NCI-H1694 treated with DMSO at 0.1 percent for 48 hours (cell line): Measurements from ENCODE around the gene LCLAT1.
"Not testable (repeated sequence)": the region's sequence is repeated elsewhere in the genome, so short reads cannot be mapped to it uniquely, and the experiment has no call there.

Experiments
- DNase-seq: peaks from one replicate; lab custom pipeline; 2025; lab: John Stamatoyannopoulos, UW

LCLAT1 gene

DNA sequence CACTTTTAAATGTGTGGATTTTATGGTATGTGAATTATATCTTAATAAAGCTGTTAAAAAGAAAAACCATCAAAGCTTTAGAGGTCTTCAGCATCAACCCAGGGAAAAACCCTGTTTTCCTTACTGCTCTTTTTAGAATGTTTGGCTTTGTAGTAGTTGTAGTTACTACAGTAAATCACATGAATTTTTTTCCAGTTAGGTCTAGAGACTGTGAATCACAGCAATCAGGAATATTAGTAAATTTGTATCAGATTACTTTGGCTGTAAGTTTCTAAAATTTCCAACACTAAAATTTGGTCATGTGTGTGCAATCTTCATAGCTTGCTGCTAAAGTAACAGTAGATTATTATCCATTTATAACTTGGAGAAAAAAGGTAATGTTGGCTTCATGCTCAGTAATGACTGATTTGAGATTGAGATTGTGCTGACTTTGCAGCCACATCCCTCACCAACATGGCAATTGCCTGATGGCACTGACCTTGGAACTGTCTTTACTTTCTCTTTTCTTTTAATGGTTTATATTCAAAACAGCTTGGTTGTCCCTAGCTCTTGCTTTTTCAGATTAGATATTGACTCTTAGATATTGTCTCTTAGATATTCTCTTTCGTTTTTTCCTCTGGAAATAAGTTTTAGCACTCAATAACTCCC, 41.1 kb downstream of the LCLAT1 start:
- DNase-seq: no peak

DNA sequence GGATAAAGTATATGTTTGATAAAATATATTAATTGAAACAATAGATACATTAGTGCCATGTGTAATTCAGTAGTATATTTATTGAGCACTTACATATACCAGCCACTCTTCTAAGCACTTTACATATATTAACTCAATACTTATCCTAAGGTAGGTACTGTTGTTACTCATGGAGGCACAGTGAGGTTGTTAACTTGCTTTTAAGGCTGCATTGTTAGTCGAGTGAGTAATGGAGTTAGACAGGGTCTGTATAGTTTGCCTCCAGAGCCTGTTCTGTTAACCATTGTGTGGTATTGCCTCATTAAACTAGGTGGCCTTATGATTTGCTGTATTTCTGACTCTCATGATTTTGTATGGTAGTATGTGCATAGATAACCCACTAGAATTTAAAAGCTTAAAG, 44.2 kb downstream of the LCLAT1 start:
- no peak for DNase-seq

DNA sequence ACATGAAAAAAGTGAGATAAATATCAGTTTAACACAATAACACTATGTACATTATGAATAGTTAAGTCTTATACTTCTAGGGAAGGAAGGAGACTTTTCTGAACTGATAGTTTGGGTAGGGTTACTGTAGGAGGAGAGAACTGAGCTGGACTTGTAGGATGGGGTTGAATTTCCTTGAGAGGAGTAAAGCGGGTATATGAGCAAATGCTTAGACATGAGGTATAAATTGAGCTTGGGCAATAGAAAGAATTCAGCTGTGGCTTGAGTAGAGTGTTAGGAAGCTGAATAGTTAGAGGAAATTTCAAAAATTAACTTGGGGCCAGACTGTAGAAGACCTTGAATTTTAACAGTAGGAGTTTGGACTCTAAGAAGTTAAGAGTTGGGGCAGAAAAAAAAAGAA, 45.1 kb downstream of the LCLAT1 start:
- DNase-seq: no peak

DNA sequence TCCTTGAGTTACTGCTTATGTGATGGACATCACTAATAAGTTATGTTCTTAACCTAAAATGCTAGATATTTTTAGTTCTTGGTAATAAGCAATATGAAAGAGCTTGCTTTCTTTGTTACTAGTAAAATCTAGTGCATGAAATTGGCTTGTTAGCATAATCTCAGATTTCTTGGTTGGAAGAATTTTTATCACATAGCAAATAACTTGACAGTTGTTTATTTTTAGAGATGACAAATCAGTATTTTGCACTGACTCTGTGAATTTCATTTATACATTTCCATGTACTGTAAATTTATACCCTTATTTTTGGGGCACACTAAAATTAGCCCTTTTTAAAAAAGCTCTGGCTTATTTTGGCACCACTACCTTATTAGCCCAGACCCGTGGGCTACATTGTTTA, 45.6 kb downstream of the LCLAT1 start:
- no peak for DNase-seq

DNA sequence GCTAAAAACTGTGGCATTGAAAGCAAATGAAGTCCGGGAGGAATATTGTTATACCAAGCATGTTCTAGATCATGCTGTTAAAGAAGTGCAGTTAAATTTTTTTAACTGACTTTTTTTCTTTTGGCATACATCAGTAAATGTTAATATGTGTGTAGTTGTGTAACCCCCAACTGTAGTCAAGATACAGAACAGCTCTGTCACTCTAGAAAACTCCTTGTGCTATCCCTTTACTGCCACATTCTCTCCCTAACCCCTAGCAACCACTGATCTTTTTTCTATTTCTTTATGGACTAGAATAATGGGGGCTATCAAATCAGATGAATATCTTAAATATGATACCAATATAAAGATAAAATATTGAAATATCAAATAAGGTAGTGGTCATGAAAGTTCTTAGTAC, 46.4 kb downstream of the LCLAT1 start:
- no peak for DNase-seq

DNA sequence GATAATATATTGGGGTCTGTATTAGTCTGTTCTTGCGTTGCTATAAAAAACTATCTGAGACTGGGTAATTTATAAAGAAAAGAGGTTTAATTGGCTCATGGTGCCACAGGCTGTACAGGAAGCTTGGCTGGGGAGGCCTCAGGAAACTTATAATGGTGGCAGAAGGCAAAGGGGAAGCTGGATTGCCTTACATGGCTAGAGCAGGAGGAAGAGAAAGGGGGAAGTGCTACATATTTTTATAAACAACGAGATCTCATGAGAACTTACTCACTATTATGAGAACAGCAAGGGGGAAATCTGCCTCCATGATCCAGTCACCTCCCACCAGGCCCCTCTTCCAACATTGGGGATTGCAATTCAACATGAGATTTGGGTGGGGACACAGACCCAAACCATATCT, 48.9 kb downstream of the LCLAT1 start:
- DNase-seq: not testable (repeated sequence)

DNA sequence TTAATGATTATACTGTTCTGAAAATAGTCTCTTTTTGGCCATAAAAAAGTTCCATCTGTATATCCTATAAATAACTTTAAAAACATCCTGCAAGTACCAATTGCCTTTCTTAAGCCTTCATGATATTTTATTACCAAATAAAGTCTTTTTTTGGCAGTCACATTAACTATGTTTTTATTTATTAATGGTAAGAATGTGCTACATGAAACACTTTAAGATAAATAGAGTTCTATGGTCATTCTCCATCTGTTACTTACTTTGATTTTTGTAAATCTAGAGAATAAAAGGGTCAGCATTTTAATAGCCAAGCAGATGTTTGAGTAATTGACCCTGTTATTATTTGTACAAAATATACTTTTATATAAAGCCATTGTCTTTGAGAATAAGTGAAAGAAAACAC, 52.6 kb downstream of the LCLAT1 start:
- no peak for DNase-seq

DNA sequence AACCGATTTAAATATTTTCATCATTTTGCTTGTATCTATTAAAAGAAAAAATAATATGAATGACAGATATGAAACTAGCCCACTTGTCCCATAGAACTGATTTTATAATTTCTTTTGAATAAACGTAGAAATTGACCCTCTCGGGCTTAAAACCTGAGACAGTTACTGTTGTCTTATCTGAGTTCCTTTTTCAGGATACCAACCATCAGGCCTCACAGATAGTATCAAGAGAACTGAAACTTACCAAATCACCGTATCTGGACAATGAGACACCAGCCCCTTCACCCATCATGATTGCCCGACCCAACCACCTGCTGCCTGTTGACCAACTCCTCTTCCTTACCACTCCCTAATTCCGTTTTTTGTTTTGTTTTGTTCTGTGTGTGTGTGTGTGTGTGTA, 53.7 kb downstream of the LCLAT1 start:
- no peak for DNase-seq

DNA sequence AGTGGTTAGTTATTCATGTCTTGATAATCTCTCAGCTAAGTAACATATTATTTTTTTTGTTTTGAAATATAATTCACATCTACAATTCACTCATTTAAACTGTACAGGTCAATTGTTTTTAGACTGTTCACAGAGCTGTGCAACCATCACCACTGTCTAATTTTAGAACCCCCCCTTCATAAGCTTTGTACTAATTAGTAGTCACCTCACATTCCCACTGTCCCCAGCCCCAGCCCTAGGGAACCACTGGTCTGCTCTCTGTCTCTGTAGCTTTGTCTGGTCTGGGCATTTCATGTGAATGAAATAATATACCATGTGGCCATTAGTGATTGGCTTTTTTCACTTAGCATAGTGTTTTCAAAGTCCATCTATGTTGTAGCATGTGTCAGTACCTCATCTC, 55.3 kb downstream of the LCLAT1 start:
- DNase-seq: no peak

DNA sequence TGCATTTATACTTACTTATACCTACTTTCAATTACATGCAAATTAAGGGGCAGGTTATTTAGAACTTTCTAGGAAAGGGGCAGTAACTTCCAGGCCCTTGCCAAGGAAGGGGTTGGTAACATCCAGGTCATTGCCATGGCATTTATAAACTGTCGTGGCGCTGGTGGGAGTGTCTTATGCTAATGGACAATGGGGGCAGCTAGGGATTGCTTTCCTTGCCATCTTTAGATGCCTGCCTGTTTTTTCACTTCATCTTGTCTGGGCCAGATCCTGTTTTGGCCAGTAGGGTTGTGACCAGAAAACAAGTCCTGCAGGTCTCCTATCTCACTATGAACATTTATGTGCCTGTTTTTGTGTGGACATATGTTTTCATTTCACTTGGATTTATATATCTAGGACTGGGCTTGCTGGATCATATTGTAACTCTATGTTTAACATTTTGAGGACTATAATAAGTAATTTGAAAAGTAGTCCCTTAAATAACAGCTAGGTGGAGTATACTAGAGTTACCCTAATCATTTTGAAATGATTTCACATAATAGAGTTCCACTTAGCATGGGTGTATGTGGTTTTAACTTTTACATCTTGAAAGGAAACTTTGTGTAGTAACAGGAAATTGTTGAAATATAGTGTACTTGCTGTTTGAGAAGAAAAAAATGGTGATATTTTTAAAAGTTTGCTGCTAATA, 56.1 kb downstream of the LCLAT1 start:
- DNase-seq: no peak

DNA sequence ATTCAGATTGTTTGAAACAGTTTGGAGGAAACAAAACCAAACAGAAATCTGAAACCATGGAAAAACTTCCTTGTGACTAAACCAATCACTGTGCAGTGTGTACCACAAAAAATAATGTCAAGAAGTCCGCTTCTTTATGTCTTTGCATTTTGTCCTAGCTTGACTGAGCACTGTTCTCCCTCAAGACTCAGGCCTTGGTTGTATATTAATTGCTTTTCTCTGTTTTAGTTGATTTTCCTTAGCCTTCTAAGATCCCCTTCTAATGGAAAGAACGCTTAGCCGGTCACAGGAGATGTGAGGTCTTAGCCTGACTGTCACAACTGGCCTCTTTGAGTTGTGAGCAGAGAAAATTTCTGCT, 56.6 kb downstream of the LCLAT1 start:
- no peak for DNase-seq

DNA sequence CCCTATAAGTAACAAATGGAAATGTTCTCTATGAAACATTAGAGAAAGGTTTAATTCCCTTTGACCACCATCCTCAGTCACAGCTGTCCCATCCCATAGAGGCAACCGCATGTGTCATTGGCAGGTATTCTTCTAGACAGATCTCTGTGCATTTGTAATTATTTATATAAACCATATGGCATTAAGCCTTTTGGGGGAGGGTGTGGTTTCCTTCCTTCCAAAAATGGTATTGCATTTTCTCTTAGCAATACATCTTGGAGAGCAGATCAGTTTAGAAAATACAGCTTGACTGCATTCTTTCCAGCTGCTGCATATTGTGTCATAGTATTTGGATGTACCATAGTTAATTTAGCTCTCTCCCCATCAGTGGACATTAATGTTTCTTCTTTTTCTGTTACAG, 57.7 kb downstream of the LCLAT1 start:
- DNase-seq: peak; percentile 28

DNA sequence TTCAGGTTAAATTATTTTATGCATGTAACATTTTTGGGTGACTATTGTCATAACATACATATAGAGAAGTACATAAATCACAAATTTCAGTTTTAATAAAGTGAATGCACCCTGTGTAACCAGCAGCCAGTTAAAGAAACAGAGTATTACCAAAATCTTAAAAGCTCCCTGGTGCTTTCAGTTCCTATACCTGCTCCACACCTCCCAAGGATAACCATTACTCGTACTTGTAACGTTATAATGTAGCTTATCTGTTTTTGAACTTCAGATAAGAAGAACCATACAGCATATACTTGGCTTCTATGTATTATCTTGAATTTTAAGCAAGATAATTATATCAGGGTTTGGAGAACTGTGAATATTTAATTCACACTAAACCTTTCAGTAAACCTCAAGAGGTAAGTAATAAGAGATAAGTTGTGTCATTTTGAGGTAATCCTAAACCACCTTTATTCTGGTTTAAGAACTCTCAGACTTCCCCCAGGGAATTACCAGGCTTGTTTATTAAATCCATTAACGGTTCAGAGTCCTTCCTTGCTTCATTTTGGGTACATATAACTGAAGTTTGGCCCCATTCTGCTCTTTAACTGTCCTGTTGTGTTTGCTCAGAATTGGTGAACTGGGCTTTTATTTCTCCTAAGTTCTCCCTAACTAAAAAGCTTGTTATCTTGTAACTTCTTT, 58.6 kb downstream of the LCLAT1 start:
- DNase-seq: no peak

DNA sequence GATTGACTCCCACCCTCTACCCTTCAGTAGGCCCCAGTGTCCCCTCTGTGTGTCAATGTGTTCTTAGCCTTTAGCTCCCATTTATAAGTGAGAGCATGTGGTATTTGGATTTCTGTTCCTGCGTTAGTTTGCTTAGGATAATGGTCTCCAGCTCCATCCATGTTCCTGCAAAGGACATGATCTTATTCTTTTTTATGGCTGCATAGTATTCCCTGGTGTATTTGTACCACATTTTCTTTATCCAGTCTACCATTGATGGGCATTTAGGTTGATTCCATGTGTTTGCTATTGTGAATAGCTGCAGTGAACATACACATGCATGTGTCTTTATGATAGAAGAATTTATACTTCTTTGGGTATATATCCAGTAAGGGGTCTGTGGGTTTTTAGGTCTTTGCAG, 60.4 kb downstream of the LCLAT1 start:
- DNase-seq: not testable (repeated sequence)

DNA sequence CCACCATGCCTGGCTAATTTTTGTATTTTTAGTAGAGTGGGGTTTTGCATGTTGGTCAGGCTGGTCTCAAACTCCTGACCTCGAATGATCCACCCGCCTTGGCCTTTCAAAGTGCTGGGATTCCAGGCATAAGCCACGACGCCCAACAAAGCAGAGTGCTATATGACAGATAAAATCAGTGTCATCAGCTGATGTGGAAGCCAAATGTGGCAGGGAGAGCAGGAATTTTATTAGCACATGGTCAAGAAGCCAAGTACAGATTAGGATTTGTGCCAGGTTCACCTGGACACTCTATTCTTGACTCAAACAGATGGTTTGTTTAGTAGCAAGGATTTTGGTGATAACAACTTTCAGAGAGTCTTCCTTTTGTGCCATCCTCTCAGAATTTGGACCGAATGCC, 62.7 kb downstream of the LCLAT1 start:
- no peak for DNase-seq

DNA sequence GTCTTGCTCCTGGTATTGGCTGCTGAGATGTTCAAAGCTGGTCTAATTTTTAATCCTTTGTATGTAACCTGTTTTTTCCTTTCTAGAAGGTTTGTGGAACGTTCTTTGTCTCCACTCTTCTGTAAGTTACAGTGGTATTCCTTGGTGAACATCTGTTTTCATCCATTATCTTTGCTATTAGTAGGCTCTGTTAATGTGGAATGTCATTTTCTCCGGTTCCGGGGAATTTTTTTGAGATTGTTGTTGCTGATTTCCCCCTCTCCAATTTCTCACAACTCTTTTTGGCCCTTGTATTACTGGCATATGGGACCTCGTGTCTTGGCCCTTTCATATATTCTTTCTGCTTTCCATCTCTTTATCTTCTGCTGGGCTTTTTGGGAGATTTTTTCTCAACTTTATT, 63.4 kb downstream of the LCLAT1 start:
- DNase-seq: no peak

DNA sequence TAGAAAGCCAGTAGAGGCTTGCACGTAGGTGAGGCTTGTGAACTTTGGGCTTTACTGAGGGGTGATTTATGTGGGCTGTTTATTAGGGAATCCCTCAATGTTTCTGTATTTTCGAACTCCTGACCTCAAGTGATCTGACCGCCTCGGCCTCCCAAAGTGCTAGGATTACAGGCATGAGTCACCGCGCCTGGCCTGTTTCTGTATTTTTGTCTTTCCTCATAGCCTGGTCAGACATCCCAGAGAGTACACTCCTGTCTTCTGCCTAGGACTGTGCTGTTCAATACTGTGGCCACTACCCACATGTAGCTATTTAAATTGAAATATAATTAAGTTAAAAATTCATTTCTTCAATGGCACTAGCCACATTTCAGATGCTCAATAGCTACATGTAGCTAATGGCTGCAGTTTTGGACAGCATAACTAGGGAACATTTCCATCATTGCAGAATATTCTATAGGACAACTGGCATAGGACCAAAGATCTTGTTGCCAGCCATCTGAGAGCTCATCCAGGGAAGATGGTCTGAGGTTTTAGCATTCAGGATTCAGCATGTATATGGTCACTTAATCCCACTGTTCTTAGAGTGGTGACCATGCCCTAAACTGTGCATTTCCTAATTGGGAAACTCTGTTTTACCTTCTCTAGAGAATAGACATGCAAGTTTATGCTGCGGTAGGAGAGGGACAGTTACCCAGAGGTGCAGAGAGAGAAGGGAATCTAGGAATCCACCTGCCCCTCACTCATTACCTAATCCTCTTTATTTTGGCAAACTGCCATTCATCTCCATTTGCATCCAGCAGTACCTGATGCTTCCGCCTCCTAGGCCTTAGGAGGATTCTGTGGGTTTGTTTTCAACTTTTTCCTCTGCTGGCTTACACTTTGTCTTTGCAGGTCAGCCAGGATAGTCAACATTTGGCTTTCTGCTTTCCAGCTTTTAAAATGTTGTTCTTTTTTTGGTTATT, 64.4 kb downstream of the LCLAT1 start:
- DNase-seq: no peak

DNA sequence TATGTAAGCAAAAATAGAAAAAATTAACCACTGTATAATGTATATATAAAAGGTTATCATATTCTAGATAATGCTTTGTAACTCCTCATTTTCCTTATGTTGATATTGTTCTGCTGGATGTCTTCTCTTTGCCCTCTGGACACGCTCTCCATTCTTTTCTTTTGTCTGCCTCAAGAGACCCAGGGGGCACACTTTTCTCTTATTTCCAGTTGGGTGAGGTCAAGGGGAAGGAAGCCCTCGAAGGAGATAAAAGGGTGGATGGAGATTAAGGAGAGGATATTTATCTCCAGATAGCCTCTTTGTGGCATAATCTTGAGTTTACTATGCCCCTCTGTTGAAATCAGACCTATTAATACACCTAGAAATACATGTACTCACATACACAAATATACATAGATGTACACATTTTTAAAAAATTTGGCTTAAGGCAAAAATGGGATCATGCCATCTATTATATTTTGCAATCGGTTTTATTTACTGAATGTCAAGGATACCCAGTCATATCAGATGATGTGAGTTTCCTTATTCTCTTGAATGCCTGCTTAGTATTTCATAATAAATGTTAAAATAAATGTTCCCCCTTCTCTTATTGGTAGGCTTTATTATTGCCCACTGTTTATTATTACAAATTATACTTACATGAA, 65.3 kb downstream of the LCLAT1 start:
- DNase-seq: no peak

DNA sequence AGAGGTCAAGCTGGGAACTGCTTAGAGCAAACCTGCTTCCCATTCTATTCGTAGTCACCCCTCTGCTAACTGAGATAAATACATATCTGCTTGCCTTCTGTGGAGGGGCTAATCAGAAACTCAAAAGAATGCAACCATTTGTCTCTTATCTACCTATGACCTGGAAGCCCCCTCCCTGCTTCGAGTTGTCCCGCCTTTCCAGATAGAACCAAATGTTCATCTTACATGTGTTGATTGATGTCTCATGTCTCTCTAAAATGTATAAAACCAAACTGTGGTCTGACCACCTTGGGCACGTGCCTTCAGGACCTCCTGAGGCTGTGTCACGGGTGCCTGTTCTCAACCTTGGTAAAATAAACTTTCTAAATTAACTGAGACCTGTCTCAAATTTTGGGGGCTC, 66.6 kb downstream of the LCLAT1 start:
- DNase-seq: not testable (repeated sequence)

DNA sequence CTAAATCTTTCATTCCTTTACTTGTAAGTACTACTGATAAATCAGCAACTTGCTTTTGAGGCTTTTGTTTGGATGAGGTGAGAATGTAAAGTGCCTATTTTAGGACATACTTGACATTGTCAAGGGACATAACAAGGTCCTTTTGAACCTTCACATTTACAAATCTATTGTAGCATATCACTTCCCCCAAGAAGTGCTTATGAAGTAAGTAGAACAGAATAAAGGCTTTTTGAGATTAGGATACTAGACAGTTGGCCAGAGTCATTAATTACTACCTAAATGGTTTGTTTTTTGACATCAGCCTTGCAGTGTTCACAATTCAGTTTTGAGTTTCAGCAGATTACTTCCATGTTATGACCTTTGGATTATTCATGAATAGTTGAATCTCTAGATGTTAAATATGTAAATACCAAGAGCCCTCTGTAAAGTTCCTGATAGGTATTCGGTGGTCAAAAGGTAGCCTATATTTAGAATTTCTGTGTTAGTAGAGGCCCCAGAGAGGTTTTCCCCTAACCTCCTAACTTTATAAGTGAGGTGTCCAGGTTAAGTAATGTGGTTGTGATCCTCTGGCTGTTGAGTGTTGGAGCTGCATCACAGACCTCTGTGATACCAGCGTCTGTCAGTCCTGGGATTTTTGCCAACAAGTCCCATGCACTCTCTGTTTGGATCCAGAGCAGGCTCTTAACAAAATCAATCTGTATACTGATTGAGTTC, 67.2 kb downstream of the LCLAT1 start:
- DNase-seq: peak; percentile 72

DNA sequence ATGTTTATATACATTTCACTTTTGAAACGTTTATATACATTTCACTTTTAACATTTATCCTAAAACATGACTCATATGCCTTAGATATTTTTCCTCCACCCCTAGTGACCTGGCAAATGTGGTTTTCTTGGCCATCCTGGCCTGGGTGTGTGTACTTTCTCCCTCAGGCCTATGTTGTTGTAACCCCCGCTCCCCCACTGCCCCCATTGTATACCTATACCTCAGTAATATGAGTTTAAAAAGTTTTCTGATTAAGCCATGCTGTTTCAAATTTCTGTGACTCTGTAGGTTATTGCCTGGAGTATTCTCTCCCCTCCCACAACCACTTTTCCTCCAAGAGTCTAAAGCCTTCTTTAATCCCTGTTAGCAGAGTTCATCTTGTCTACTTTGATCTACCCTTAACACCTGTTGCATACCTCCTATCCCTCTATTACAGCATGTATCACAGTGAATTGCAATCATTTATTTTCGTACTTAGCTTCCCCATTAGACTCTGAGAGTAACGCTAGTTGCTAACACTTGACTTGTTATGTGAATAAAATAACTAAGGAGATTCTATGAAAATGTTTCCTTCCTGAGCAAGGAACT, 67.9 kb downstream of the LCLAT1 start:
- DNase-seq: no peak
